Measurements from ENCODE around the gene SLC6A6. TPM values are rescaled to one million over a fixed set of nuclear protein-coding genes. Genes with fewer than 3 reads are reported as not detected.
"Not testable (repeated sequence)": the region's sequence is repeated elsewhere in the genome, so short reads cannot be mapped to it uniquely, and the experiment has no call there.

The SLC6A6 gene
- total and polyA plus RNA-seq, 7 donors = 10.3 to 104 (median 36.2) TPM

DNA sequence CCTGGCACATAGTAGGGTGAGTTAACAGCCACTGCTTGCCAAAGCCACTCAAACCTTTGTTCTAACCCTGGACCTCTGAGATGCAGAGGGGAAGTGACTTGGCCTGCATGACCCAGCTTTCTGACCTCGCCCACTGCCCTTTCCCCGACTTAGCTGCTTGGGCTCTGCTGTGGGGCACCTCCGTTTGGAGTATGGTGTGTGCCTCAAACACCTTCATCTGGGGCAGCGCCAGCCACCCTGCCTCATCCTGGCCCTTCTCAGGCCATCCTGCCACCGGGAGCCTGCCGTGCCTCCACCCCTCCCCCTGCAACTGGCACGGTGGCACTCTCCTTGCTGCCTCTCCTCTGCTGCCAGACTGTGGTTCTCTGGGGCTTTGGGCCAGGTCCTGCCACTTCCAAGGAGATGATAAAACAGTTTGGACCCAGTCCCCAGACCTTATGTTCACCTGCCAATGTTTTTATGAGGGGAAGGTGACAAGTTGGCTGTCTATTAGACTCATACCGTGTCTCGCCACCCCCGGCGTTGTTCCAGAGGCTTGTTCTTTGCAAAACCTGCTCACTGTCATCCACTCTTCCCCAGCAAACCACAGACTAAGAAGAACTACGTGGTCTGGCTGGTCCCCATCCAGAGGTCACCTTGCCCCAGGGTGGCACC is 32.2 kb downstream of the SLC6A6 start:
- WGBS, 3 donors = 21 to 38% (median 21%) methylated on average over 12 of the region's 12 CpGs

DNA sequence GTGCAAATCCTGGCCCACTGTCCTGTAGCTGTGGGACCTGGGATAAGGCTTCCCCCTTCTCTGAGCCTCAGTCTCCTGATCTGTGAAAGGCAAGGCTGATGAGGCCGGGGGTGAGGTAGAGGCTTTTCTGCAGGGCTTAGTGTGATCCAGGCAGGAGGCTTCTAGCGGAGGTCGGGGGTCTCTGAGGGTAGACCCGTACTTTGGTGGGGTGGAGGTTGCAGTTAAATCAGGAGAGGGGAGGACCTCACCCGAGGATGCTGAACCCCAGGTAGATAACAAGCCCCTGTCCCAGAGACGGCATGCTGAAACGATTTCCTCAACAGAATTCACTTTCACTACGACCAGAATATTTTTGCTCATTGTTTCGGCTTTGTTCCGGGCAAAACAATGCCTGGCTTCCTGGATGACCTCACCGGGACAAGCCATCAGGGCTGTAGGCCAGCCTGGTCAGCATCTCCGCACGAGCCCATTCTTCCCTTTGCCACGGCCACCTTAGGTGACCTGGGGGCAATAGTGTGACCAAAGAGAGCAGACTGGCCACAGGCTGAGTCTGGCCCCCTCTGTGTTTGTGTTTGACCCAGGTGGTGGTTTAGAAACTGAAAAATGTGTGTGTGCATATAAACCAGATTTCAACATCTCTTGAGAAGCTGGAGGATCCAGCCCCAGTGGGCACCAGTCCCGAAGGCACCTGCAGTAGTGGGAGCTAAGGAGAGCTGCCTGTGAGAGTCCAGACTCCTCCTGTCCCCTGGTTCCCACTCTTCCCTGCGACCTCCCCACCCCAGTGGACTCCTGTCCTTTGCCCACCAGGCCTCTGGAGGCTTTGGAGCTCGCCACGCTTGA is 33.0 kb downstream of the SLC6A6 start:
- ATAC-seq (no peak), DNase-seq (no peak)
- no peaks in the 10 kb centered on the region for H3K9me3 ChIP-seq
- H3K4me3 ChIP-seq = no peak overlapping the region
- peak overlapping the region; percentile 86 for H3K27ac ChIP-seq
- WGBS, 3 donors = 56 to 58% (median 57%) methylated on average over 18 of the region's 18 CpGs
- H3K4me1 ChIP-seq = peaks cover 83% of the 10 kb centered on the region
- no peaks in the 10 kb centered on the region for H3K36me3 ChIP-seq (ENCODE audit: insufficient read depth in 1 of 2, low read depth in 1 of 2)
- no peaks in the 10 kb centered on the region for H3K27me3 ChIP-seq (ENCODE audit: insufficient read depth in 3 of 3, low read length in 2 of 3)
- intact Hi-C loops (cut with DNase I) = loop anchor here in 1 of 2 donors (2.0 kb wide), 2 partner anchors 63 to 115 kb away; no protein-coding TSS in a partner anchor
- TF ChIP-seq, protein P1, sequence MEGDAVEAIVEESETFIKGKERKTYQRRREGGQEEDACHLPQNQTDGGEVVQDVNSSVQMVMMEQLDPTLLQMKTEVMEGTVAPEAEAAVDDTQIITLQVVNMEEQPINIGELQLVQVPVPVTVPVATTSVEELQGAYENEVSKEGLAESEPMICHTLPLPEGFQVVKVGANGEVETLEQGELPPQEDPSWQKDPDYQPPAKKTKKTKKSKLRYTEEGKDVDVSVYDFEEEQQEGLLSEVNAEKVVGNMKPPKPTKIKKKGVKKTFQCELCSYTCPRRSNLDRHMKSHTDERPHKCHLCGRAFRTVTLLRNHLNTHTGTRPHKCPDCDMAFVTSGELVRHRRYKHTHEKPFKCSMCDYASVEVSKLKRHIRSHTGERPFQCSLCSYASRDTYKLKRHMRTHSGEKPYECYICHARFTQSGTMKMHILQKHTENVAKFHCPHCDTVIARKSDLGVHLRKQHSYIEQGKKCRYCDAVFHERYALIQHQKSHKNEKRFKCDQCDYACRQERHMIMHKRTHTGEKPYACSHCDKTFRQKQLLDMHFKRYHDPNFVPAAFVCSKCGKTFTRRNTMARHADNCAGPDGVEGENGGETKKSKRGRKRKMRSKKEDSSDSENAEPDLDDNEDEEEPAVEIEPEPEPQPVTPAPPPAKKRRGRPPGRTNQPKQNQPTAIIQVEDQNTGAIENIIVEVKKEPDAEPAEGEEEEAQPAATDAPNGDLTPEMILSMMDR (IDR thresholded peaks at IDR 0.05) = no peak

More for the DNA sequence above, 32.2 kb downstream of the SLC6A6 start:
- H3K27me3 ChIP-seq (ENCODE audit: insufficient read depth in 3 of 3, low read length in 2 of 3) = no peaks in the 10 kb centered on the region
- TF ChIP-seq, protein P1 (IDR thresholded peaks at IDR 0.05) = no peak
- H3K4me3 ChIP-seq = no peak overlapping the region
- intact Hi-C loops (cut with DNase I) = loop anchor here in 1 of 2 donors (2.0 kb wide), 2 partner anchors 62 to 114 kb away; no protein-coding TSS in a partner anchor
- peak; percentile 69 to 78 (median 76) for ATAC-seq
- peaks cover 79% of the 10 kb centered on the region for H3K4me1 ChIP-seq
- peak; percentile 79 to 92 for DNase-seq
- no peaks in the 10 kb centered on the region for H3K9me3 ChIP-seq
- peak overlapping the region; percentile 86 for H3K27ac ChIP-seq
- no peaks in the 10 kb centered on the region for H3K36me3 ChIP-seq (ENCODE audit: insufficient read depth in 1 of 2, low read depth in 1 of 2)

DNA sequence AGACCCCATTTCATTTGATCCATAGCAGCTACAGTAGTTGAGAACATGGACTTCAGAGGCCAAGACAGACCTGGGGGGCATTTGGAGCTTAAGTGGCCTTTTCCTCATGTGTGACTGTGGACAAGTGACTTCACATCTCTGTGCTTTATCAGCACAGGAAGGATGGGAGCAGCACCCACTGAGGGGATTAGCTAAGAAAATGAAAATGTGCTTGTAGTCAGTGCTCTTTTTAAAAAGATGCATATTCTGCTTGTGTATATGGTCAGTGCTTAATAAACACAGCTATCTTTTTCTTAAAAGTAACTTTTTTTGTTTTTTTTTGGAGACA is 34.5 kb downstream of the SLC6A6 start:
- Histone ChIP-seq H3K27me3 (ENCODE audit: insufficient read depth in 3 of 3, low read length in 2 of 3) (no peaks in the 10 kb centered on the region), H3K27ac (no peak overlapping the region), H3K4me1 (peaks cover 81% of the 10 kb centered on the region), H3K9me3 (no peaks in the 10 kb centered on the region), H3K36me3 (ENCODE audit: insufficient read depth in 1 of 2, low read depth in 1 of 2) (no peaks in the 10 kb centered on the region), H3K4me3 (no peak overlapping the region)
- no peak for DNase-seq
- ATAC-seq = no peak
- intact Hi-C loops (cut with DNase I) = no loop called here
- TF ChIP-seq, protein P1 (IDR thresholded peaks at IDR 0.05) = no peak

DNA sequence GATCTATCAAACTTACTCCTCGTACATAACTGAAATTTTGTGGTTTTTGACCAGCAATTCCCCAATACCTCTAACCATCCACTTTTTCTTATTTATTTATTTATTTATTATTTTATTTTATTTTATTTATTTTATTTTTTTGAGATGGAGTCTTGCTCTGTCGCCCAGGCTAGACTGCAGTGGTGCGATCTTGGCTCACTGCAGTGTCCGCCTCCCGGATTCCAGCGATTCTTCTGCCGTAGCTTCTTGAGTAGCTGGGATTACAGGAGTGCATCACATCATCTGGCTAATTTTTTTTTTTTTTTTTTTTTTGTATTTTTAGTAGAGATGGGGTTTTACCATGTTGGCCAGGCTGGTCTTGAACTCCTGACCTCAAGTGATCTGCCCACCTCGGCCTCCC is 35.3 kb downstream of the SLC6A6 start:
- intact Hi-C loops (cut with DNase I); ATAC-seq; DNase-seq; H3K27me3 ChIP-seq (ENCODE audit: insufficient read depth in 3 of 3, low read length in 2 of 3); H3K36me3 ChIP-seq (ENCODE audit: insufficient read depth in 1 of 2, low read depth in 1 of 2); H3K4me3 ChIP-seq; H3K9me3 ChIP-seq; H3K27ac ChIP-seq: not testable (repeated sequence)
- peaks cover 77% of the 10 kb centered on the region for H3K4me1 ChIP-seq
- WGBS, 3 donors = 82 to 93% (median 84%) methylated on average over 8 of the region's 8 CpGs

DNA sequence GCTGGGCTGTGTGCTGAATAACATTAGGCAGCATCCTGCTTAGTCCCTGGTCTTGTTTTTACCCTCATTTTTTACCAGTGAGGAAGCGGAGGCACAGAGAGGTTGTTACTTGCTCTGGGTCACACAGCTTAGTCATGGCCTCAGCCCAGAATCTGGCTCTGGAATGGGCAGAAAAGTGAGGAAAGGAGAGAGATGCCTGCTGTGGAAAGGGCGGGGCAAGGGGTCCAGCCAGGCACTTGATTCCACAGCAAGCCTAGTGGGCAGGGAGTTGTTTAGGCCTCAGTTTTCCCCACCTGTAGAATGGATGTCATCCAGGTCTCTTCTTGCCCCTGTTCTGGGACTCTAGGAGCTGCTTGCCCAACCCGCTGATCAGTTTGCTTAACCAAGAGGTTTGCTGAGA is 35.9 kb downstream of the SLC6A6 start:
- no peak for DNase-seq
- TF ChIP-seq, protein P1 (IDR thresholded peaks at IDR 0.05) = no peak
- Histone ChIP-seq H3K36me3 (ENCODE audit: insufficient read depth in 1 of 2, low read depth in 1 of 2) (peaks cover 0 to 2% of the 10 kb centered on the region in 2 donors), H3K9me3 (no peaks in the 10 kb centered on the region), H3K27ac (no peak overlapping the region), H3K4me3 (no peak overlapping the region), H3K4me1 (peaks cover 72% of the 10 kb centered on the region), H3K27me3 (ENCODE audit: insufficient read depth in 3 of 3, low read length in 2 of 3) (no peaks in the 10 kb centered on the region)
- ATAC-seq = no peak
- 97 to 99% (median 98%) methylated on average over 3 of the region's 3 CpGs for whole genome bisulfite sequencing, 3 donors
- intact Hi-C loops (cut with DNase I) = no loop called here
